GM13976 (cell line): ENCODE results near the gene KIF5B.
"Not testable (repeated sequence)": the region's sequence is repeated elsewhere in the genome, so short reads cannot be mapped to it uniquely, and the experiment has no call there.

Experiments
- DNase-seq: peaks from one replicate; pipeline ENCODE4 v3.0.0; 2012; ENCODE audit warnings: low spot score
- in situ Hi-C: fragments of 300-500 bp; cut with MboI; formaldehyde crosslinking; loops from one replicate; pipeline ENCODE4 v1.12.0; 2022; ENCODE audit warnings: low sequenced_read_pairs, mixed read lengths, inconsistent platforms; ENCODE audit not compliant: unreplicated experiment
- TF ChIP-seq, protein P1 (sequence below): IDR thresholded peaks from 2 replicates; pipeline ENCODE4 v1.5.1; 2012; ENCODE audit warnings: borderline replicate concordance, mild to moderate bottlenecking; ENCODE audit not compliant: insufficient read depth; ENCODE audit errors: extremely low read depth, missing control alignments, control extremely low read depth

Gene KIF5B

DNA sequence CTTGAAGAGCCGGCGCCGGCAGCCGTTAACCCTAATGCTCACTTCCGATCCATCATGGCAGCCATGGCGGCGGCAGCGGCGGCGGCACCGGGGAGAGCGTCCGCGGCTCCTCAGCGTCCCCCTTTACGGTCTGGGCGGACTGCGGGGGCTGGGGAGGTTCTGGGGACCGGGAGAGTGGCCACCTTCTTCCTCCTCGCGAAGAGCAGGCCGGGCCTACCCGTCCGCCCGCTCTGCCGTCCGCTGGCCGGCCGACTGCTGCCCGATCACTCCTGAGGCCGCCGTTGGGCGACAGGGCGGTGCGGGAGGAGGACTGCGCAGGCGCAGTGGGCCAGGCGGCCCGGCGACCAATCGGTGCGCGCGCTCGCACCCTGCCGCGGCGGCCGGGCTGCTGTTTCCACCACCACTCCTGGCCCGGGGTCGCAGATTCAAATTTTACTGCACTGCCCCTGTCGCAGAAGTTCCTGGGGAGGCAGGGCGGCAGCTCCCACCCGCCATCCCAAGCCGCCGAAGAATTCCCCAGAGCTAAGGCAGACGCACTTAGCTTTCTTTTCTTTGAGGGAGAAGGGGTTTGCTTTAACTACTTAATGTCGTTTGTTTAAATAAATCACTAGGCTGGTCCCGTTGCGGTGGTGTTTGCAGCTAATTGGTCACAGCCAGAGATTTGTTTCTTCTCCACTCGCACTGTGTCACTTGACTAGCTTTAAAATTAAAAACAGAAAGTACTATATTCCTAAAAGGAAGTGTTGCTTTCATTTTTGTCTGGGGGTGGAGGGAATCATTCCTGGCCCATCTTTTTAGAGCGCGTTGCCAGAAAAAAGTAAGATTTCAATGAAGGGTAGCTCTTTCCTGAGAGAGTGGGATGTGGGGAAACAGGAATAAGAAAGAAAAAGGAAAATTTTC, at the start of gene KIF5B:
KIF5B (minus strand) TSS at position 290 of the 900 bp plus-strand sequence. CDS start 452 bp downstream, outside the sequence.
- in situ Hi-C loops, result loop anchor here (25.0 kb wide), 1 partner anchor 306 kb away; no protein-coding TSS in a partner anchor
- TF ChIP-seq, protein P1, sequence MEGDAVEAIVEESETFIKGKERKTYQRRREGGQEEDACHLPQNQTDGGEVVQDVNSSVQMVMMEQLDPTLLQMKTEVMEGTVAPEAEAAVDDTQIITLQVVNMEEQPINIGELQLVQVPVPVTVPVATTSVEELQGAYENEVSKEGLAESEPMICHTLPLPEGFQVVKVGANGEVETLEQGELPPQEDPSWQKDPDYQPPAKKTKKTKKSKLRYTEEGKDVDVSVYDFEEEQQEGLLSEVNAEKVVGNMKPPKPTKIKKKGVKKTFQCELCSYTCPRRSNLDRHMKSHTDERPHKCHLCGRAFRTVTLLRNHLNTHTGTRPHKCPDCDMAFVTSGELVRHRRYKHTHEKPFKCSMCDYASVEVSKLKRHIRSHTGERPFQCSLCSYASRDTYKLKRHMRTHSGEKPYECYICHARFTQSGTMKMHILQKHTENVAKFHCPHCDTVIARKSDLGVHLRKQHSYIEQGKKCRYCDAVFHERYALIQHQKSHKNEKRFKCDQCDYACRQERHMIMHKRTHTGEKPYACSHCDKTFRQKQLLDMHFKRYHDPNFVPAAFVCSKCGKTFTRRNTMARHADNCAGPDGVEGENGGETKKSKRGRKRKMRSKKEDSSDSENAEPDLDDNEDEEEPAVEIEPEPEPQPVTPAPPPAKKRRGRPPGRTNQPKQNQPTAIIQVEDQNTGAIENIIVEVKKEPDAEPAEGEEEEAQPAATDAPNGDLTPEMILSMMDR, result no peak
- DNase-seq, result peak; percentile 98

DNA sequence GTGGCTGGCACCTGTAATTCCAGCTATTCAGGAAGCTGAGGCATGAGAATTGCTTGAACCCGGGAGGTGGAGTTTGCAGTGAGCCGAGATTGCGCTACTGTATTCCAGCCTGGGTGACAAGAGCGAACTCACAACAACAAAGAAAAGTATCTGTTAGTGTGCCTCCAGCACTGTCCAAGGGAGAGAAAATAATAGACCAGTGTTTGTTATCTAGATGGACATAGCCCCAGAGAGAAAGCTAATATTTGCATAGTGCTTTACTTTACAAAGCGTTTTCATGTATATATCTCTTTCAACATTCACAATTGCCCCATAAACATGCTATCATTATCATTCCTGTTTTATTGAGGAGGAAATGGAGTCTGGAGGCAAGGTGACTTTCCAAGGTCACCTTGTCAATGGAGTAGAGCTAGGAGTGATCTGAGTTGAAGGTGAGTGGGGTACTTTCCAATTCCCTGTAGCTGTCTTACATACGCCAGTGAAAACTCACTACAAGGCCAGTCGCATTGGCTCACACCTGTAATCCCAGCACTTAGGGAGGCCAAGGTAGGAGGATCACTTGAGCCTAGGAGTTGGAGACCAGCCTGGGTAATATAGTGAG, 49.7 kb upstream of the KIF5B start:
- DNase-seq, result no peak
- in situ Hi-C loops, result no loop called here
- TF ChIP-seq, protein P1, result no peak

DNA sequence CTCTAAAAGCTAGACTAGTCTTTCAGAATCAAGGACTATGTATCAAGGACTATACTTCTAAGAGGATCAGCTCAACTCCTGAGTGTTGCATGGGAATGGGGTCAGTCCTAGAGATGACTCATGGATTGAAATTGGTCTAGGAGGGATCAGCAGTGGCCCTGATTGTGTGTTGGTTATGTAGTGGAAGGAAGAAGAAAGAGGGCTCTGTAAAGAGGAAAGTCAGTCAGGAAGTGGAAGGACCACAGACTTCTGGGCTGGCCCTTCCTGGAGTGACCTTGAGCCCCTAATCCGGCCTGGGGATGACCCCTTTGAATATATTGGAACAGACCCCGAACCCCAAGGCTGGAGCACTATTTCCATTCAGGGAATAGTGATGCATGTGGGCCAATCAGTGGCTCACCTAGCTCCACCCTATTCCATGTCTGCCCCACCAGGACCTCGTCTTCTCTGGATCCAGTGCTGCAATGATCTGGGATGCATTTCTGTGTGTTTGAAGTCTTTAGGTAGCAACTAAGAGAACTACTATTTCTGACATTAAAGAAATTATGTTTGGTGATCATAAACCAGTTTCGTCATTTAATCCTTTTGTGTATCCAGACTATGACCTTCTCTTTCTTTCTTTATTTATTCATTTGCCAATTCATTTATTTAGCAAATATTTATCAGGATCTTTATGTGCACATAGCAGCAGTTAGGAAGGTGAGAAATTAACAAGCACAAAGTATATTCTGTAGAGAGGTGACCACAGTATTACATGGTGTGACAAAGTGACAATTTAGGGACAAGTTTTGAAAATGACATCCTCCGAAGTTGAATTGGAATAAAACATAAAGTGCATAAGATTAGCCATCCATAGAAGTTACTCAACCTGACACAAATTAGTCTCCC, 48.6 kb upstream of the KIF5B start:
- in situ Hi-C loops, result no loop called here
- TF ChIP-seq, protein P1, result no peak

DNA sequence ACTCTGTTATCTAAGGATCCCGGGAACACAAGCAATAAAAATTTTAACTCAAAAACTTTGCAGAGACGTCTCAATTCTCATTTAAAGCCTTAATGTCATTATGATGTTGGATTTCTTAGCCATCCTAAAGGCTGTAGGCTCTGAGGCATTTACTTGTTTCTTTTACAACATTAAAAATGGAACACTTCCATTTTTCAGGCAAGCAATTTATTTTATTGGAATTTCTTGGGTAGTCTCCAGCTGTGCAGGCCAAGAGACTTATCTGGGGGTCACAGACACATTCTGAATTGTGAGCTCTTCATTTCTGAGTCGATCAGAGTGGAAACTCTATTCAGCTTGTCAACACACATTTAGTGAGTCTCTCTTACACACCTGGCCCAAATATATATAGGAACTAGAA, 48.0 kb upstream of the KIF5B start:
- no peak for DNase-seq
- in situ Hi-C loops, result no loop called here
- TF ChIP-seq, protein P1, result no peak

More for the DNA sequence above, 48.6 kb upstream of the KIF5B start:
- DNase-seq, result no peak

DNA sequence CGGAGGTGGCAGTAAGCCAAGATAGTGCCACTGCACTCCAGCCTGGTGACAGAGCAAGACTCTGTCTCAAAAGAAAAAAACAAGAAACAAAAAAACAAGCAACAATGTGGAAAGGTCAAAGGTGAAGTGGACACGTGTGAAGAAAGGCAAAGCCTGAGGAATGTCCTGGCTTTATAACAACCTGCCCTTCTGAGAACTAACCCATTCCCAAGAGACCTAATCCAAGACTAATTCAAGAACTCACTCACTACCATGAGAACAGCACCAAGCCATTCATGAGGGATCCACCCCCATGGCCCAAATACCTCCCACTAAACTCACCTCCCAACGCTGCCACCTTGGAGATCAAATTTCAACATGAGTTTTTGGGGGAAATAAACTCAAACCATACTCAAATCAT, 47.5 kb upstream of the KIF5B start:
- in situ Hi-C loops, result no loop called here
- TF ChIP-seq, protein P1, result no peak
- DNase-seq, result no peak

DNA sequence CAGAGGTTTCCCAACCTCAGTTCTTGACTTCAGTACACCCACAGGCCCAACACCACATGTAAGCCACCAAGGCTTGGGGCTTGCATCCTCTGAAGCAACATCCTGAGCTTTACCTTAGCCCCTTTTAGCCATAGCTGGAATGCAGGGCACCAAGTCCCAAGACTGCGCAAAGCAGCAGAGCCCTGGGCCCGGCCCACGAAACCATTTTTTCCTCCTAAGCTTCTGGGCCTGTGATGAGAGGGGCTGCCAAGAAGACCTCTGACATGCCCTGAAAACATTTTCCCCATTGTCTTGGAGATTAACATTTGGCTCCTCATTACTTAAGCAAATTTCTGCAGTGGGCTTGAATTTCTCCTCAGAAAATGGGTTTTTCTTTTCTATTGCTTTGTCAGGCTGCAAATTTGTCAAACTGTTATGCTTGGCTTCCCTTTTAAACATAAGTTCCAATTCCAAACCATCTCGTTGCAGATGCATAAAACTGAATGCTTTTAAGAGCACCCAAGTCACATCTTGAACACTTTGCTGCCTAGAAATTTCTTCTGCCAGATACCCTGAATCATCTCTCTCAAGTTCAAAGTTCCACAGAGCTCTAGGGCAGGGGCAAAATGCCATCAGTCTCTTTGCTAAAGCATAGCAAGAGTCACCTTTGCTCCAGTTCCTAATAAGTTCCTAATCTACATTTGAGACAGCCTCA, 42.5 kb upstream of the KIF5B start:
- in situ Hi-C loops, DNase-seq: not testable (repeated sequence)
